BE2C (cell line): ENCODE measurements around the gene TEX53.

Experiments
- DNase-seq: peaks from one replicate; pipeline ENCODE4 v3.0.0-alpha.2; 2020
- H3K27me3 ChIP-seq: fragments of 250-450 bp; sonication (Bioruptor Pico); 2 replicates; pipeline ENCODE4 v1.5.1; 2020; ENCODE audit warnings: mild to moderate bottlenecking
- H3K36me3 ChIP-seq: fragments of 250-450 bp; sonication (Bioruptor Pico); 2 replicates; pipeline ENCODE4 v1.5.1; 2020; ENCODE audit warnings: mild to moderate bottlenecking
- H3K4me1 ChIP-seq: fragments of 250-450 bp; sonication (Bioruptor Pico); 2 replicates; pipeline ENCODE4 v1.5.1; 2020
- H3K4me3 ChIP-seq: 2 replicates; pipeline ENCODE4 v1.5.1; 2011; ENCODE audit warnings: low read depth, low read length
- H3K9me3 ChIP-seq: fragments of 250-450 bp; sonication (Bioruptor Pico); 2 replicates; pipeline ENCODE4 v1.5.1; 2020
- CTCF ChIP-seq: IDR thresholded peaks from 2 replicates; pipeline ENCODE4 v1.5.1; 2012; ENCODE audit warnings: mild to moderate bottlenecking, low read depth, low read length

TEX53 gene

DNA sequence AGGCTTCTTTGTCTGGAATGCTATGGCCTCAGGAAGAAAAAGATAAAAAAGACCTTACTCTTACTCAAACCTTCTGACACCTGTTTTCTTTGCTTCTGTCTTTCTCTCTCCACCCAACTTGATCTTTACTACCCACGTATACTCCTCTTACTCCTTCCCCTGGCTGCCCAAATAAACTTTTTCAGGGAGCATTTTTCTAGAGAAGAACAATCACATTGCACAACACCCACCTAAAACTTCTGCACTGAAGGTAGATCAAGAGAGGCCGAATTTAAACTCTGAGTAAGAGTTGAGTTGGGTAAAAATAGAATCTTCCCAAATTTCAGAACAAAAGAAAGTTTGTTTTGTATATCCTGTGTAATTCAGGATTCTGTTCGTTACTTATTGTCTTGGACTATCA, 20.5 kb upstream of the TEX53 start:
- H3K27me3 ChIP-seq, result peaks cover 9% of the 10 kb centered on the region; the same call in 1 of the 2 replicates
- no peaks in the 10 kb centered on the region for H3K9me3 ChIP-seq
- no peak for DNase-seq
- TF ChIP-seq CTCF, result no peak
- H3K36me3 ChIP-seq, result no peaks in the 10 kb centered on the region
- no peaks in the 10 kb centered on the region for H3K4me1 ChIP-seq
- no peak overlapping the region for H3K4me3 ChIP-seq

- Histone ChIP-seq H3K4me1 (no peaks in the 10 kb centered on the region), H3K9me3 (no peaks in the 10 kb centered on the region), H3K36me3 (no peaks in the 10 kb centered on the region), H3K27me3 (peaks cover 9% of the 10 kb centered on the region; the same call in 1 of the 2 replicates), H3K4me3 (no peak overlapping the region)
- DNase-seq, result peak; percentile 12
- TF ChIP-seq CTCF, result no peak
Measured at GRCh38 chr9:114677418-114677817, 19.8 kb upstream of the TEX53 start.

- Histone ChIP-seq H3K27me3 (peaks cover 9% of the 10 kb centered on the region; the same call in 1 of the 2 replicates), H3K4me1 (no peaks in the 10 kb centered on the region), H3K9me3 (no peaks in the 10 kb centered on the region), H3K36me3 (no peaks in the 10 kb centered on the region), H3K4me3 (no peak overlapping the region)
- no peak for DNase-seq
- no peak for TF ChIP-seq CTCF
Measured at GRCh38 chr9:114676901-114677300, 19.3 kb upstream of the TEX53 start.

DNA sequence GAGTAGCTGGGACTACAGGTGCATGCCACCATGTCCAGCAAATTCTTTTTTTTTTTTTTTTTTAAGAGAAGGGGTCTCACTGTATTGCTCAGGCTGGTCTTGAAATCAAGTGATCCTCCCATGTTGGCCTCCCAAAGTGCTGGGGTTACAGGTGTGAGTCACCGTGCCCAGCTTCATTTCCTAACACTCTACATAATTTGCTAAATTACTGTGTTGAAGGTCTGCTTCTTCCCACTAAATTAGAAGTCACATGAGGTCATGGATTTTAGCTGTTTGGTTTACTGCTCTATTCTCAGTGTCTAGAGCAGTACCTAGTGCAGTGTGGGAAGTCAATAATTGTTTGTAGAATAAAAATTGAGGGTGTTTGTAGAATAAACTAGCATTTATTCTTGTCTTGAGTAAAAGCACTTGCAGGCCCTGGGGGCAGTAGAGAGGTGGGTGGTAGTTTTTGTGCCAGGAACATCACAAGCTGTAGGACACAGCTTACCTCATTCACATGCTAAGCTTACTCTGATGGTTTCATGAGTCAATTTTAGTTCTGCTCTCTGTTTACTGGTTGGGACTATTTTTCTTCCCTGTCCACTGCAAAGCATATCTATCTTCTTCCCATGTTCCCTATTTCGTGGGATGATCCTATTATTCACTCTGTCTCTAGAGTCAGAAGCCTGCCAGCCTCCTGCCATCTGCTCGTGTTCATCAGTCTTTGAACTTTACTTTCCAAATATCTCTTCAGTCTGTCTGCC, 17.4 kb upstream of the TEX53 start:
- peaks cover 9% of the 10 kb centered on the region; the same call in 1 of the 2 replicates for H3K27me3 ChIP-seq
- no peak for DNase-seq
- TF ChIP-seq CTCF, result no peak

GRCh38 chr9:114674076-114674797, 16.6 kb upstream of the TEX53 start:
- no peak for DNase-seq
- Histone ChIP-seq H3K4me1 (no peaks in the 10 kb centered on the region), H3K9me3 (no peaks in the 10 kb centered on the region), H3K36me3 (no peaks in the 10 kb centered on the region), H3K27me3 (peaks cover 6% of the 10 kb centered on the region; the same call in 1 of the 2 replicates), H3K4me3 (no peak overlapping the region)
- TF ChIP-seq CTCF, result no peak

More for the DNA sequence above, 17.4 kb upstream of the TEX53 start:
- H3K36me3 ChIP-seq, result no peaks in the 10 kb centered on the region
- no peaks in the 10 kb centered on the region for H3K4me1 ChIP-seq
- H3K4me3 ChIP-seq, result no peak overlapping the region
- no peaks in the 10 kb centered on the region for H3K9me3 ChIP-seq

DNA sequence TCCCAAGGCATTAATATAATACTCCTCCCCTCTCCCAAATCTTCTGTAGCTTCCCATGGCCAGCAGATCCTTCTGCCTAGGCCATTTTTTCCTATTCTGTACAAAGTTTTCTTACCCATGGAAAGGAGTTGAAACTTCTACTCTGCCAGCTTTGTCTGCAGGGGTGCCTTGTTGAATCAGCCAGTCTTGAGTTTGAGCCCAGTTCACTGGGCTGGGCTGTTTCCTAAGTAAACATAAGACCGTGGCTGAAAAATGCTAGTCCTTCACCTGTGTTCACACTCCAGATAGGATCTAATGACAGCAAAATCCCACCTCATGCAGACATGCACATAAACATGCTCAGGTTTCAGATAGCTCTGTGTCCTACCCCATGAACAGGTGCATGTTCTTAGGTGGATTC, 14.0 kb upstream of the TEX53 start:
- H3K4me3 ChIP-seq, result no peak overlapping the region
- H3K4me1 ChIP-seq, result no peaks in the 10 kb centered on the region
- H3K36me3 ChIP-seq, result no peaks in the 10 kb centered on the region
- no peak for DNase-seq
- H3K27me3 ChIP-seq, result no peaks in the 10 kb centered on the region
- H3K9me3 ChIP-seq, result no peaks in the 10 kb centered on the region
- TF ChIP-seq CTCF, result no peak
